Measurements from ENCODE around the gene FRRS1. TPM values are rescaled to one million over a fixed set of nuclear protein-coding genes. Genes with fewer than 3 reads are reported as not detected.

FRRS1 gene
- total and polyA plus RNA-seq, 9 donors = 2.8 to 17.2 (median 8.9) TPM

DNA sequence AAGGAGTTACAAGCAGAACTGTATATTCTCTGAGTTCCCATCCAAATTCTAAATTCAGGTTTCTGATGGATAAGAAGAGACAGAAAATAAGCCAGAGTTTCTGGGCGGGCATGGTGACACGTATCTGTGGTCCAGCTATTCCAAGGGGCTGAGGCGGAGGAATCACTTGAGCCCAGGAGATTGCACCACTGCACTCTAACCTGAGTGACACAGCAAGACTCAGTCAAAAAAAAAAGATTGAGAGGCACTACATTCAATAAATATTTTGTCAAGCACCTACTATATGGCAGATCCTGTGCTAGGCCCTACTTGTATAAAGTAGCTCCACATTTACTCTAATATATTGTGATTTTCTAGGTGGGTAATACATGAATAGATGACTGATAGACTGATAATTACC is 6.4 kb upstream of the FRRS1 start:
- intact Hi-C loops (cut with DNase I) = no loop called here
- Histone ChIP-seq H3K27ac (no peak overlapping the region), H3K27me3 (no peaks in the 10 kb centered on the region), H3K4me1 (ENCODE audit: insufficient read depth) (peaks cover 4% of the 10 kb centered on the region), H3K9me3 (no peaks in the 10 kb centered on the region), H3K4me3 (no peak overlapping the region), H3K36me3 (no peaks in the 10 kb centered on the region)
- 89 to 98% (median 96%) methylated on average over 3 of the region's 3 CpGs for WGBS, 3 donors
- TF ChIP-seq EP300 (IDR thresholded peaks at IDR 0.05) (no peak), POLR2A (IDR thresholded peaks at IDR 0.05) (no peak)
- TF ChIP-seq, protein P1, sequence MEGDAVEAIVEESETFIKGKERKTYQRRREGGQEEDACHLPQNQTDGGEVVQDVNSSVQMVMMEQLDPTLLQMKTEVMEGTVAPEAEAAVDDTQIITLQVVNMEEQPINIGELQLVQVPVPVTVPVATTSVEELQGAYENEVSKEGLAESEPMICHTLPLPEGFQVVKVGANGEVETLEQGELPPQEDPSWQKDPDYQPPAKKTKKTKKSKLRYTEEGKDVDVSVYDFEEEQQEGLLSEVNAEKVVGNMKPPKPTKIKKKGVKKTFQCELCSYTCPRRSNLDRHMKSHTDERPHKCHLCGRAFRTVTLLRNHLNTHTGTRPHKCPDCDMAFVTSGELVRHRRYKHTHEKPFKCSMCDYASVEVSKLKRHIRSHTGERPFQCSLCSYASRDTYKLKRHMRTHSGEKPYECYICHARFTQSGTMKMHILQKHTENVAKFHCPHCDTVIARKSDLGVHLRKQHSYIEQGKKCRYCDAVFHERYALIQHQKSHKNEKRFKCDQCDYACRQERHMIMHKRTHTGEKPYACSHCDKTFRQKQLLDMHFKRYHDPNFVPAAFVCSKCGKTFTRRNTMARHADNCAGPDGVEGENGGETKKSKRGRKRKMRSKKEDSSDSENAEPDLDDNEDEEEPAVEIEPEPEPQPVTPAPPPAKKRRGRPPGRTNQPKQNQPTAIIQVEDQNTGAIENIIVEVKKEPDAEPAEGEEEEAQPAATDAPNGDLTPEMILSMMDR (IDR thresholded peaks at IDR 0.05) = no peak
- no peak for DNase-seq

DNA sequence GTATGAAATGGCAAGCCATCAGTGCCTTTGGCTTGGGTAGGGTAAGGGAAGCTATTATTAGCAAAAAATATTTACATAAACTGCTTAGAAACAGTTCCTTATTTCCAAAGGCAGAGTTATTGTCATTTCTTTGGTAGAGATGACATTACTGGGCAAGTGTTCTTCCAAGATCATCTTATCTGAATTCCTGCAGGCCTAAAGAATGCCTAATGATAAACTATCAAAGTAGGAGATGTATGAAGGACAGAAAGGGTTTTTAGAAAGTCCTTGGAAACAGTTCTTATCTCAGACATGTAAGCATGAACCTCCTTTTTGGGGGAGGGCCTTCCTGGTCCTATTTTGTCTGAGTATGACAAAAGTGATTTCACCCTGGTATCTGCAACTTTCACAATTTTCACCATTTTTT is 5.1 kb upstream of the FRRS1 start:
- Histone ChIP-seq H3K9me3 (no peaks in the 10 kb centered on the region), H3K36me3 (no peaks in the 10 kb centered on the region), H3K27ac (no peak overlapping the region), H3K4me1 (ENCODE audit: insufficient read depth) (peaks cover 9% of the 10 kb centered on the region), H3K4me3 (no peak overlapping the region), H3K27me3 (no peaks in the 10 kb centered on the region)
- intact Hi-C loops (cut with DNase I) = no loop called here
- TF ChIP-seq EP300 (IDR thresholded peaks at IDR 0.05) (no peak), POLR2A (IDR thresholded peaks at IDR 0.05) (no peak)
- TF ChIP-seq, protein P1 (IDR thresholded peaks at IDR 0.05) = no peak
- no peak for DNase-seq

DNA sequence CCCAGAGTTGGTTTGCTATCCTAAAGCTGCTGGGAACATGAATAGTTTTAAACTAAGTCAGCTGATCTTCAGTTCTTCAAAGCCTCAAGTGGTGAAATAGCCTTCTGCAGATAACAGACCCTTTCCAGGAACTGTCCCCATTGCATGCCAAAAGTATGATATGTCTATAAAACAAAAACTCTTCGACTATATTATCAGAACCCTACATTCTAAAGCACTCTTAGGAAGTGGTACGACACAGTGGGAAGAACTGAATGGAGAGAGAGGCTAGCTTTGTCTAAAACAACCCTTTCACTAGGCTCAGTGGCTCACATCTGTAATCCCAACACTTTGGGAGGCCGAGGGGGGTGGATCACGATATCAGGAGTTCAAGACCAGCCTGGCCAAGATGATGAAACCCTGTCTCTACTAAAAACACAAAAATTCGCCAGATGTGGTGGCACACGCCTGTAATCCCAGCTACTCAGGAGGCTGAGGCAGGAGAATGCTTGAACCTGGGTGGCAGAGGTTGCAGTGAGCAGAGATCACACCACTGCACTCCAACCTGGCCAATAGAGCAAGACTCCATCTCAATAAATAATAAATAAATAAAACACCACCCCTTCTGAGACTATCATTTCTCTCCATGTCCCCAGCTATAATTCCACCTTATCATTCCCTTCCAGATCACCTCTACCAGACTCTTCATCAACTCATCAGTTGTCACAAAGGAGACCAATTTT is 2.2 kb upstream of the FRRS1 start:
- Histone ChIP-seq H3K9me3 (no peaks in the 10 kb centered on the region), H3K4me3 (no peak overlapping the region), H3K27me3 (no peaks in the 10 kb centered on the region), H3K36me3 (no peaks in the 10 kb centered on the region), H3K27ac (no peak overlapping the region), H3K4me1 (ENCODE audit: insufficient read depth) (peaks cover 9% of the 10 kb centered on the region)
- TF ChIP-seq, protein P1 (IDR thresholded peaks at IDR 0.05) = no peak
- TF ChIP-seq POLR2A (IDR thresholded peaks at IDR 0.05) = no peak
- no peak for TF ChIP-seq EP300 (IDR thresholded peaks at IDR 0.05)
- 48 to 58% (median 57%) methylated on average over 6 of the region's 6 CpGs for WGBS, 3 donors
- peak in 1 of 5 donors; percentile 26 for DNase-seq
- intact Hi-C loops (cut with DNase I) = no loop called here

DNA sequence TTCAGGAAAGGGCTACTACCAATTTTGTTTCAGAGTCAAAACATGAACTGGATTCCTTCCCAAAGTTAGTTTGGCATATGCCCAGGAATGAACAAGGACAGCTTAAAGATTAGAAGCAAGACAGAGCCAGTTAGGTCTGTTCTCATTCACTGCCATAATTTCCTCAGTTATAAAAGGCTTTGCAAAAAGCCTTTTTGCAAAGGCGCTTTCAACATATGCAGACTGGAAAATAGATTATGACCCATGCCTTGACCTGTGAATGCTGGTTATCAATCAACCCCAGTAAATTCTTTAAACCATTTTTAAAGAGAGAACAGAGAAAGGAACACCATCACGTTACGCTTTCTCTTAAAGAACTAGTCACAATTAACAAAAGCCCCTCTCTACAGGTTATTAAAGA is 1.7 kb upstream of the FRRS1 start:
- intact Hi-C loops (cut with DNase I) = no loop called here
- H3K27ac ChIP-seq = no peak overlapping the region

More for the DNA sequence above, 1.7 kb upstream of the FRRS1 start:
- TF ChIP-seq EP300 (IDR thresholded peaks at IDR 0.05) (no peak), POLR2A (IDR thresholded peaks at IDR 0.05) (no peak)
- TF ChIP-seq, protein P1 (IDR thresholded peaks at IDR 0.05) = no peak
- no peak for DNase-seq
- no peaks in the 10 kb centered on the region for H3K9me3 ChIP-seq
- WGBS, 3 donors = 38 to 56% (median 39%) methylated on average over 3 of the region's 3 CpGs
- H3K36me3 ChIP-seq = no peaks in the 10 kb centered on the region
- no peaks in the 10 kb centered on the region for H3K27me3 ChIP-seq
- H3K4me1 ChIP-seq (ENCODE audit: insufficient read depth) = peaks cover 9% of the 10 kb centered on the region
- H3K4me3 ChIP-seq = no peak overlapping the region
